HG02973 (cell line): ENCODE results near the gene ARSB.
"Not testable (repeated sequence)": the region's sequence is repeated elsewhere in the genome, so short reads cannot be mapped to it uniquely, and the experiment has no call there.

Experiments used
- ATAC-seq: cut with Tn5 transposase; IDR thresholded peaks from one replicate; pipeline ENCODE4 v1.9.1; 2021; ENCODE audit warnings: moderate library complexity; ENCODE audit not compliant: unreplicated experiment

ARSB gene

GRCh38 chr5:78851891-78852290, 133.2 kb downstream of the ARSB start:
- ATAC-seq = not testable (repeated sequence)

GRCh38 chr5:78845470-78845869, 139.6 kb downstream of the ARSB start:
- ATAC-seq = no peak

DNA sequence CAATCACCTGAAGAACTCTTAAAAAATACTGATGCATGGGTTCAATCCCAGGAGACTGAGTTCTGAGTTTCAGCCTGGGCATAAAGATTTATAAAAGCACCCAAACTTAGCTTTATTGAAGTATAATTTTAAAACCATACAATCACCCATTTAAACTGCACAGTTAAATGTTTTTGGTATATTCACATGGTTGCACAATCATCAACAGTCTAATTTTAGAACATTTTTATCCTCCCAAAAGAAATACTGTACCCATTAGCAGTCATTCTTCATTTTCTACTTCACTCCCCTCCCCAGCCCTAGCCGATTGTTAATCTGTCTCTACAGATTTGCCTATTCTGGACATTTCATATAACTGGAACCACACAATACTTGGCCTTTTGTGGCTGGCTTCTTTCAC, 141.7 kb downstream of the ARSB start:
- no peak for ATAC-seq

- ATAC-seq = no peak
Measured at GRCh38 chr5:78841767-78842166, 143.3 kb downstream of the ARSB start.

DNA sequence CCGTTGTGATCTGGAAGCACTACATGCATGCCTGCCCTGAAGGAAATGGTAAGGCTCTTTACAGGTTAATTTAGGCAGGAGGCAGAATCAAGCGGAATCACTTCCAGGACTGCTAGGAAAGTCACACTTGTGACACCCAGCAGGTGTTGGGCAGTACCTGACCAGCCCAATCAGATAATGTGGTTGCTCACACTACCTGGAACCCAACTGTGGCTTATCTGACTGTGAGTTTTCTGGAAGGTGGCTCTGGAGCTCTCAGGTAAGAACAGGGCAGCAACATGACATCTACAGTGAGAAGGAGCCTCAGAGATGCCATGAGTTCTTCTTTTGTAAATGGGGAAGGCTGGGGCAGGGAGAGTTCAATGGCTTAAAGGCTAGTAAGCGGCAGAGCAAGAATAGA, 146.4 kb downstream of the ARSB start:
- no peak for ATAC-seq

DNA sequence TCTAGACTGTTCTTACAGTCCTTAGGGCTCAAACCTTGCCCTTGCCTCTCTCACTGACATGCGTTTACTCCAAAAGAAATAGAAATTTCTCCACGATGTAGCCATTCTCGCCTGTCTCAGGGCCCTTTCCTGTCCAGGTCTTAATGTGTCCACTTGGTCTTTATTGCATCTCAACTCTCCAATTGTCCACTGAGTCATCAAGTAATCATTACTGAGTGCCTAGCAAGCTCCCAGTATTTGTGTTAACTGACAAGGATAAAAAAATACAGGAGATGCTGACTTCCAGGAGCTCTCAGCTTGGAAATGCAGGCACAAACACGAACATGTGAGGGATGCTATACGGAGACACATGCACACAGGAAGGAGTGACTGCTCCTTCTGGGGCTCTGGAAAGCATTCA, 147.3 kb downstream of the ARSB start:
- no peak for ATAC-seq

DNA sequence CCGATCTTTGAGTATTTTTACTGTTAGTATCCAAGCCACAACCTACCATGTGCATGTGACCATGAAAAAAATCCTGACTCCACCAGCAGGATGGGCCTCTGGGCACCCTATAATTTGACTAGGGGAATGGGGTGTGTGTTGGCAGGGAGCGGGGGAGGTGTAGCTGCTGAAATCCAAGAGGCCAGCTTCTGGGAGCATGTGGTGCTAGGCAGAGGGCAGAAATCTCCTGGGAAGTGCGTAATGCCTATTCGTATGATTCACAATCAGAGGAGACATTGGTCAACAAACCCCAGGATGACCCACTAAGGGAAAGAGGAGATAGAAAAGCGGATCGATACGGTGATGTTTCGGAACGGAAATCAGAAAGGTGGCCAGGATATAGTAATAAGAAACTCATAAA, 149.9 kb downstream of the ARSB start:
- ATAC-seq = no peak

DNA sequence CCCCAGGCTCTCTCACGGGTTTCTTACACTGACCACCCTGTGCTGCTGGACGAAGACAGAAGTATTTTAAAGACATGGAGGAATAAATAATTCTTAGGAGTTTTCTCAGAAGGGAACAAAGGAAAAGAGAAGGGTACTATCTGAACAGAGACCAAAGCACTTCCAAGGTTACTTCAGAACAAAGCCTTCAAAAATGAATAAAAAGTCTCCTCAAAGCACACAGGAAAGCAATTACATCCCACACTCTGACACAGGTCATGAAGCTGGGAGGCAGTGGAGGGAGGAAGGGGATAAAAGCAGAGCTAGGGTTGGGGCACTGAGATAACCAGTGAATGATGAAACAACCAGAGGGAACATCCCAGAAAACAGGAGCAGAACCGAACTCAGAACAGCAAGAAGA, 151.8 kb downstream of the ARSB start:
- no peak for ATAC-seq

- no peak for ATAC-seq
Measured at GRCh38 chr5:78830528-78831046, 154.5 kb downstream of the ARSB start.

DNA sequence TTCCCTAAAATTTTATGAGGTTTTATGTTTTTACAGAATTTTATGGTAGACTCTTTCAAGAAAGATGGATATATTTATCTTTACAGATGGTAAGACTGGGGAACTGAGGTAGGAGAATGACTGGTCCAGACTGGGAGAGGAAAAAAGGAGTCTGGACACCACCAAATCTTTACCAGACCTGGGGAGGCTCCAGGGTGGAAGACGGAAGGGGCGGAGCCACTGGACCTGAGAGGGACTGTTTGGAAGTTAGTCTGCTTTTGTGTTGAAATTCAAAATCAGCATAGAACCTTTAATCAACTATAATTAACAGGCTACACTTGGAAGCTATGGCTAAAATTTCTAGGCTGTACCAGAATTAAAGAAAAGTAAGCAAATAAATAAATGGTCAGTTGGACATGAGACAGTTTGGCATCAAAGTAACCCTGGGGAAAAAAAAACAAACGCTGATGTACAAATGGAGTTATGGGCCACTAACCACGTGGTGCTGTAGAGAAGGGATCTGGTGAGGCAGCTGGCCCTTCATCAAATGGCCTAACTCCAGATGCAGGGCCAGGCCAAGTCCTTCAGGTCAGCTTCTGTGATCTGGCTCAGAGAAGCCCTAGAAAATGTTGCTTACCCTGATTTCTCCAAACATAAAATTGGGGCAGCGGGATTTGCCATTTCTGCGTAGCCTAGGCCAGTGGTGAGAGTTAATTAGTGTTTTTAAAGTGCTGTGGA, 155.1 kb downstream of the ARSB start:
- no peak for ATAC-seq

DNA sequence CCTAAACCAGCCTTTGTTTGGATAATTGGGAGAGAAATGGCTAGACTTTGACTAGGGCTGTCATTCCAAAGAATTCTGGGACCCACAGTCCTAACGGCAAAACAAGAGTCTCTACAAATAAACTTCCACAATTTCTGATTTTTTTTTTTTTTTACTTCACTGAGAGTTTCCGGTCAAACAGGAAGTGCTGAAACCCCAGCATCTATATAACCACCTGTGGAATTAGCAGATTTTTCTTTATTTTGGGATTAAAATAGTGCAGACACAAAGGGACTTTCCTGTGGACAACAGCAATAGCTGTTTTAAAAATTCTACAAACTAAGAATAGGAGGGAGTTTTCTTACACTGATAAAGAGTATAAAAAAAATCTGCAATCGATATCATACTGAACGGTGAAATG, 157.4 kb downstream of the ARSB start:
- ATAC-seq = no peak

GRCh38 chr5:78824831-78825281, 160.3 kb downstream of the ARSB start:
- no peak for ATAC-seq

DNA sequence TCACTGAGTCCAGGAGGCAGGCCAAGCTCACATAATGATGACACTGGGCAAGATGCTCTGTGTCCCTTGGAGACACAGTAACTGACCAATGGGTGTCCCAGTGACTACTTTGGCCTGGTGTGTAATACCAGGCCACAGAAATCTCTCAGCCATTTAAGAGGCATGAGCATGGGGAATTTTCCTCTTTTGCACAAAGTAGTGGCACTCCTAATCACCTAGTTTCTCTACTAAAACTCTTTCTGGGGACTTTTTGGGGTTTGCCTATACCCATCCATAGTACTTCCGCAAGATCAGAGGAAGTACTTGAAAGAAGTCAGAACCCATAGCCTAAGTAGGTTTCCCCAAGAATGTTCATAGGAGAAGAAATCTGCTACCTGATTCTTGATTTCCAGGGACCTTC, 161.9 kb downstream of the ARSB start:
- ATAC-seq = no peak

- ATAC-seq = no peak
Measured at GRCh38 chr5:78821536-78822021, 163.5 kb downstream of the ARSB start.

GRCh38 chr5:78819707-78820106, 165.4 kb downstream of the ARSB start:
- ATAC-seq = no peak

- ATAC-seq = no peak
Measured at GRCh38 chr5:78819166-78819565, 165.9 kb downstream of the ARSB start.

DNA sequence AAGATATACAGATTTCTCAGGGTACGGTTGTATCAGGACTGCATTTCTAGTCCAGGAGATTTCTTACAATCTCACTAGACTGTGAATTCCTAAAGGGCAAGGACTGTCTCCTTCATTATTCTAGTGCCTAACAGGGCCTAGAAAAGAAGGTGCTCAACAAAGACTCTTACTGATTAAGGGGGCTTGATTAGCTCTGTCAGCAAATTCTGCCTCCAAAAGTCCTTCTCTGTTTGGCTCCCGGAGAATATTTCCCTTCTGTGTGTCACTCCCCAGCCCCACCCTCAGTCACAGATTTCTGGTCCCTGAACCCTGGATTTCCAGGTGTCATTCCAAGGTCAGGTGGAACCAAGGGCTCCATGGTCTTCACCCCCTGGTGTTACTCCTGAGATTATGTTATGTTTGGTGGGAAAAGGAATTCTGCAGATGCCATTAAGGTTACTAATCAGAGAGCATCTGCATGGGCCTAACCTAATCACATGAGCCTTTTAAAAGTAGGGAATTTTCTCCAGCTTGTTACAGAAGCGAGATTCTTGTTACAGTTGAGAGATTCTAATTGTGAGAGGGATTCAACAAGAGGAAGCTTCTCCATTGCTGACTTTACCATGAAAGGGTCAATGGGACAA, 168.9 kb downstream of the ARSB start:
- ATAC-seq = no peak

DNA sequence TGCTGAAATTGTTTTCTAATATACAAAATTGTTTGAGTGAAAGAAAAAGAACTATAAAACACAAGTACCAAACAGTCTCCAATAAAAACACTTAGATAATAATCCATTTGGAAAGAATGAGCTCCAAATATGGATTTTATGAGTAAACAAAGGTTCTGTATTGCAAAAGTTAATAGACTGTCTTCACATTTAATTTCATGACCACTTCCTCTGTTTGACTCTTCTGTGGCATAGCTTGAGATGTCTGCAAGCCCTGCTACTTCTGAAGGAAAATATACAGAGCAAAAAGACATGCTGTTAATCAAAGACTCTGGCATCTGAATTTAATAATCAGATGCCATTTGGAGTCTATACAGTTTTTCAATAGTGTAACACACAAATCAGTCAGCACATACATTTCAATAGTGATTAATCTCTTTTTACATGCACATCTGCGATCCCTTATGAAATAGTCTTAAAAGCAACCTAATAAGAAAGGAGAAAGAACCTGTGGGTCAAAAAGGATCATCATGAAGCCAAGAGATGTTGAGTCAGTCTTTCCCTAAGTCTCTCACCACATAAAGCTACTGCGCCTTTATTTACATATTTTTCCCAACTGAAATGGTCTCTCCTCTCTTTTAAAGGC, 171.1 kb downstream of the ARSB start:
- no peak for ATAC-seq

DNA sequence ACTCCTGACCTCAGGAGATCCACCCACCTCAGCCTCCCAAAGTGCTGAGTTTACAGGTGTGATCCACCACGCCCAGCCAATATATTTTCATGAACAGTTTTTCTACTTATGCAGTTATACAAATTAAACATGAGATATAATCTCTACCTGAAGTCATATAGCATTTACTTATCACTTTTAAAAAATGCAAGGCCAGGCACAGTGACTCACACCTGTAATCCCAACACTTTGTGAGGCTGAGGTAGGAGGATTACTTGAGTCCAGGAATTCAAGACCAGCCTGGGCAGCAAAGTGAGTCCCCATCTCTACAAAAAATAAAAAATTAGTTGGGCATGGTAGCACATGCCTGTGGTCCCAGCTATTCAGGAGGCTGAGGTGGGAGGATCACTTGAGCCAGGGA, 171.8 kb downstream of the ARSB start:
- no peak for ATAC-seq

DNA sequence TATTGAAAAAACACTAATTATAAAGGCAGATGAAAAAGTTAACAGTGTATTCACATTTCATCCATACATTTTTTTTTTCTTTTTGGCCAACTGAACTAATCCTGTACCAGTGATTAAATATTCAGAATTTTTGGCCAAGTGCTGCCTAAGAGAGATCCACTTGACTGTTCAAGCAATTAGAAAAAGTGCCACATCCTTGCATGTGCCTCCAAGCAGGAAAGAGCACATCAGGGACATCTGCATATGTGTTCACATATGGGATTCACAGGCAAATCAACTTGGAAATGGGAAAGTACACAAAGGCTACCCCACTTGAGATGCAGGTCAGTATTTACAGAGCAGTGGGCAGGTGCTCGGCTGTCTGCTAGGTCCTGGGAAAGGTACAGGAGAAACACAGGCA, 173.2 kb downstream of the ARSB start:
- no peak for ATAC-seq

DNA sequence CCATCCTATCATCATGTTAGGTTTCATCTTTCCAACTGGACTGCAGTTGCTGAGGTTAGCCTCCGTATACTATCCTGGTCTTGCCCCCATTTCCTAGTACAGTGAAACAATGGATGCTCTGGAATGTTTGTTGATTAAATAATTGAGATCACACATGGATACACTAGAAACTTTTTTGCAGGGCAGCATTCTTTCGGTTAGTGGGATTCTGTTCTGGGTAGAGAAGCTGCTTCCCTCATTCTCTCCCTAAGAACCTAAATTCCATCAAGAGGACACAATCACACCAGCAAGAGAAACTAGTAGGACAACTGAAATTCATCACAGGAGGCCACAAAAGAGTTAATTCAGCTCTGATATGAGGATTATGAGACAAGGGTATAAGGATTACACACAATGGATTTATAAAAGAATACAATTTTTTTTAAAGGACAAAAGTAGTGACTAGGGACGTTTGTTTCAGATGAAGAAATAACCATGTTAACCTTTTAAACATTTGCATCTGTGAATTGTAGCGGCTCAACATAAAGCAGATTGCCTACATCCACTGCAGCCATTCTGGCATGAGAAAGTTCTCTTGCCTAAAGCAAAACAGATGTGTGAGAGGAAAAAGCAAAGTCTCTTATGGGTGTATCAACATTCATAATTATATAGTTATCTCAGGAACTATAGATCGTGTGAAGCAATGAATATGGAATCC, 173.8 kb downstream of the ARSB start:
- no peak for ATAC-seq
